GM21447 (cell line): ENCODE data around the gene SRRT.

ENCODE experiments used
- ATAC-seq: cut with Tn5 transposase; IDR thresholded peaks from one replicate; pipeline ENCODE4 v1.9.1; 2021; ENCODE audit not compliant: unreplicated experiment

Gene SRRT

DNA sequence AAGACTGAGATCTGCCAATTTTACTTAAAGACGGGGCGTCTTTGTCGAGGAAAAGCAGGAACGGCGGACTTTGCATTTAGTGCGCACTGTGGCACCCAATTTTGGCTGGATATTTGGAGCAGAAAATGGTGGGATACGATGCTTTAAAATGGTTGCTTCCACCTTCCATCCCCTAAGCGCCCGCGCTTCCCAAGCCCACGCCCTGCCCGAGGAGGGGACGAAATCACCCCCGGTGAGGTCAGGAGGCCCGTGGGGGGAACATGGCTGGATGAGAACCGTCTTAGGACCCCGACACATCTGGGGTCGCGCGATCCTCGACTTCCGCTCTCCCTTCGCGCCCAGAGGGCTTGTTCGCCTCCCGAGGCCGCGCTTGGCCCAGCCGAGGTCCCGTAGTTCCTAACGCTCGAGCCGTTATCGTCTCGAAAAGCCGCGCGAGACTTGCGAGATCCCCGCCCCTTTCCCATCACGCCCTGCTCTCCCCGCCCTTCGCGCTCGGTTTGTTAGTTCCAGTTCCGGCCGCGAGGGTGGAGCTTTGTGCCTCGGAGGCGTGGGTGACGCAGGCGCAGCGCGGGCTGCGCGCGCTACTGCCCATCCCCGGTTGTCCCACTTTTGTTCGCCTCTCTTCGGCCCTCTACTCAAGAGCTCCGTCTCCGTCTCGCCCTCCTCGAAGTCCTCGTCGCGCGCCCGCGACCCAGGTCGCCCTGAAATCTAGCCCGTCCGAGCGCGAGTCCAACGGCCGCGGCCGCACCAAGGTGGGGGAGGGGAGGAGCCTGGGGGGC is at the start of gene SRRT:
TSS of gene SRRT (plus strand) at position 527 of the 779 bp plus-strand sequence. CDS start 488 bp downstream, outside the sequence.
- peak; percentile 89 for ATAC-seq

DNA sequence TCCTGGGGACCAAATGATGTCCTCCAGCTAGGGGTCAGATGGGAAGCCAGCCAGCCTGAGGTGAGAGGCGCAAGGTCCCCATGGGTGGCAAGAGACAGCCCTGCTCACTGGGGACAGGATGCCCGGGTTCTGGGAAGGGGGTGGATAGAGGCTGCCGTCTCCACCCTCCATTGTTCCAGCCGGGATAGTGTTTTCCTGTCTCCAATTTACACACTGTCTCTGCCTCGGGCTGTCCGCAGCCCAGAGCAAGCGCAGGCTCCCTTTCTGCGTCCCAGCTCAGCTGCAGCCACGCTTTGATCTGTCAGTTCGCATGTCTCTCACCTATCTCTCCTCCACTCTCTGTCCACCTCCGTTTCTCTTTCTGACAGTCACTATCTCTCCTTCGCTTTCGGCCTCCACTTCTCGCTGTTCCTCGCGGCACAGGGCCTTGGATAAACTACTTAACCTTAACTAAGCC is 49.7 kb upstream of the SRRT start:
- ATAC-seq: no peak

GRCh38 chr7:100825751-100826513 is 49.0 kb upstream of the SRRT start:
- ATAC-seq: no peak

DNA sequence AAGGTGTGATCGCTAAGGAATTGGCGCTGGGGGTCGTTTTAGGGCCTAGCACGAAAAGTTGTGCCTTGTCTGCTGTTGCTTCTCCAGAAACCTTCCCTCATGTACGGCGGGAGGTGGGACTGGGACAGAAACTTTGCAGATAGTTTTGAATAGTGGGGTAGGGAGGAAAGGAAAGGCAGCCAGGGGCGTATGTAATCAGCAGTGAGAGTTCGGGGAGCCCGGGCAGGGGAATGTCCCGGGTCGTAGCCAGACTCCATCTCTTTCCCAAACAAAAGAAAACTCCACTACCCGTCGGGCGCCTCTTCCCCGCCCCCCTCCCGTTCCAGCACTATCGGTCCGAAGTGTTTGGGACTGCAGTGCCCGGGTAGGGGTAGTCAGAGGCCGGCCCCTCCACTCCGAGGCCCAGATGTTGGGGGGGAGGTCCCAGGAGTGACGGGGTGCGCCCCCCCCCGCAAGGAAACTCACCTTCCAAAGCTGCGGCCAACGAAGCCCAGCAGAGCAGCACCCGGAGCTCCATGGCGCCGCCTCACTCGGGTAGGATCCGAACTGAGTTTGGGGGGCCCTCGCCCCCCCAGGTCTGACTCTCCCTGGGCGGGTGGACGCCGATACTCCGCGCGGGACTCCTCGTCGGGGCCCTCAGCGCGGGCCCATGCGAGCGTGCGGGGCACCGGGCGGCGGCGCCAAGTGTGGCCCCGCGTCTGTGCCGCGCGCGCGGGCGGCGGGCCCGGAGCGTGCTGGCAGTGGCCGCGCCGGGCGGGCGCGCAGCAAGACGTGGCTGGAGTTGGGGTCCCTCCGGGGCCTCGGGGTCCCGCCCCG is 48.2 kb upstream of the SRRT start:
- ATAC-seq: no peak

DNA sequence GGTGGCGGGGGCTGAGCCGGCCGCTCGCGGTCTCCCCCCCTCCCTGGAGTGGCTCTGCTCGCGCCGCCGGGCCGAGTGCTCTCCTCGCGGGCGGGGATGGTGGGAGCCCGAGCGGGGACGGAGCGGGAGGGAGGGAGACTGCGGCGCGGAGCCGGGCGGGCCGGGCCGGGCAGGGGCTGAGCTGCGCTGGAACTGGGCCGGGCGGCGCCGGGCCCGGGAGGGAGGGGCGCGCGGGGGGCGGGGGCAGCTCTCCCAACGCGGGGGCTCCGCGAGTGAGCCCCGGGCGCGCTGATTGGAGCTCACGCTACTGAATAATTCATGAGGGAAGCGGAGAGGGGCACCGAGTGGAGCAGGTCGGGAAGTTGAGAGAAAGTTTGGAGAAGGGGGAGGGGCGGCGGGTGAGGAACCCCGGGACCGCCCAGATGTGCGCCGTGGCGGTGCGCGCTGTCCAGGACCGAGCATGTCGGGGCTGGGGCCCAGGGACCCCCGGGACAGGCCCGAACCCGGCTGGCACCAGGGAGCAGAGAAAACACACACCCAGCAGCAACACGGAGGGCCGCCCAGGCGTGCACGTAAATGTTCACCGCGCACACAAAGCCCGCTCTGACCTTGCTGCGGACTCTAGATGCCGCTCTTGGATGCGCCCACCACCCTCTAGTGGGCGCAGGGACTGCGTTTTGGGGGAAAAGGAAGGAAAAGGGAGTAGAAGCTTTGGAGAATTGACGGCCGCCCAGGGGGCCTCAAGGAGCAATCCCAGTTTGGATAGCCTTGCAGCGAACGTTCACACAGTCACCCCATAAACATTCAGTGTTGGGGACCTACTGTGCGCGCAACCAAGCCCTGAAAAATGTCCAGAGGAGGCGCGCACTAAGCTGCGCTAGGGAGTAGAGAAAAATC is 47.3 kb upstream of the SRRT start, which contains the start of gene EPHB4:
TSS of gene EPHB4 (minus strand) at position 194 of the 897 bp plus-strand sequence. CDS start 493 bp downstream, outside the sequence.
- ATAC-seq: no peak

GRCh38 chr7:100829150-100829716 is 45.7 kb upstream of the SRRT start:
- no peak for ATAC-seq

DNA sequence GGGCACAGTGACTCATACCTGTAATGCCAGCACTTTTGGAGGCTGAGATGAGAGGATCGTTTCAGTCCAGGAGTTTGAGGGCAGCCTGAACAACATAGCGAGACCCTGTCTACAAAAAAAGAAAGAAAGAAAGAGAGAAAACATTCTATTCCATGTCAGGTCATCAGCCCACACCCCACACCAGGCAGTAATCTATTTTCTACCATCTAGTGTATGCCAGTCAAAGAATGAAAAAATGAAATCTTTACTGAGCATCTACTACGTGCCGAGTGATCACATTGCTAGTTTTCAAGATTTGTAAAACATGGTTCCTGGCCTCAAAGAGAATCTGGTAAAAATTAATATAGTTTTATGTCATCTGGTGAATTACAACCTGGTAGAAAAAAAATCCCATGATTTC is 44.5 kb upstream of the SRRT start:
- ATAC-seq: no peak

DNA sequence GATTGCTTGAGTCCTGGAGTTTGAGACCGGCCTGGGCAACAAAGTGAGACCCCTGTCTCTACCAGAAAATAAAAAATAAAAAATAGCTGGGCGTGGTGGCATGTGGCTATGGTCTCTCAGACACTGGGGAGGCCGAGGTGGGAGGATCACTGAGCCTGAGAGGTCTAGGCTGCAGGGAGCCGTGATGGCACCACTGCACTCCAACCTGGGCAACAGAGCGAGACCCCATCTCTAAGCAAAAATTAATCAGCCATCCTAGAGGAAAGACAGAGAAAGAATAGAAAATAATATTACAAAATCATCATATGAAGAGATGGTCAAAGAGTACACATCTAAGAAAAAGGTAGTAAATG is 42.6 kb upstream of the SRRT start:
- ATAC-seq: no peak

DNA sequence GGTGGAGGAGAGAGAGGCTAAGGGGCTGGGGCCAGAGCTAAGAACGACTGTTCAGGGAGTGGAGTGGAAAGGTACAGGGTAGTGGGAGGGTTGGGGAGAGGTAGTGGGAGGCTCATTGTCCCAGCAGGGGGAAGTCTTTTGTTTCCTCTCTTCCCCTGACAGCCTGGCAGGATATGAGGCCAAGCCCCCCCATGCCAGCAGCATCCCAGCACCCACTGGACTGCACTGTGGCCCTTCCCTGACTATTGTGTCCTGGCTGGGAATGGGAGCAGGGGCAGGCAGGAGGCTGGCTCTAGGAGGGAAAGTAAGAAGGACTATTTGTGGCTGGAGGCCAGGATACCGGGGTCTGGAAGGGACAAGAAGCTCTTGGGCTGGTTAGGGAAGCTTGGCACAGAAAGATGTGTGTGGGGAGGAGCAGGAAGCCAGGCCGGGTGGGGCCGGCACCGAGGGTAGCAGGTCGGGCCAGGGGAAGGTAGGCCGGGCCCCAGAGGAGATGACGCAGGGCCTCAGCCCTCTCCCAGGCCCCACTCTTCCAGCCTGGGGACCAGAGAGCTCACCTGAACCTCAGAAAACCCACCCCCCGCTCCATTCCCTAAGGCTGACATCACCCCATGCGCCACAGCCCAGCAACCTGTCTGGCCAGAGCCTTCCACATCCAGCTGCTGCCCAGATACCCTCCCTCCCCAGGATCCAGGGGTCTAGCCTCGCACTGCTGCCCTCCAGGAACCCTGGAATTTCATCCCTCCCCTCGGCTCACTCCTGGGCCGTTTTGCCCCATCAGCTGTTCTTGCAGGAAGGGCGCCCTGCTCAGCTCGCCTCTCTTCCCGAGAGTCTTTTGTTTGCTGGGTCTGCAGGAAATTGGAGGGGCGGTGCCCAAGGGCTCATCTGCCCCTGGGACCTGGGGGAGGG is 38.7 kb upstream of the SRRT start:
- no peak for ATAC-seq

GRCh38 chr7:100836812-100837098 is 38.1 kb upstream of the SRRT start:
- no peak for ATAC-seq

DNA sequence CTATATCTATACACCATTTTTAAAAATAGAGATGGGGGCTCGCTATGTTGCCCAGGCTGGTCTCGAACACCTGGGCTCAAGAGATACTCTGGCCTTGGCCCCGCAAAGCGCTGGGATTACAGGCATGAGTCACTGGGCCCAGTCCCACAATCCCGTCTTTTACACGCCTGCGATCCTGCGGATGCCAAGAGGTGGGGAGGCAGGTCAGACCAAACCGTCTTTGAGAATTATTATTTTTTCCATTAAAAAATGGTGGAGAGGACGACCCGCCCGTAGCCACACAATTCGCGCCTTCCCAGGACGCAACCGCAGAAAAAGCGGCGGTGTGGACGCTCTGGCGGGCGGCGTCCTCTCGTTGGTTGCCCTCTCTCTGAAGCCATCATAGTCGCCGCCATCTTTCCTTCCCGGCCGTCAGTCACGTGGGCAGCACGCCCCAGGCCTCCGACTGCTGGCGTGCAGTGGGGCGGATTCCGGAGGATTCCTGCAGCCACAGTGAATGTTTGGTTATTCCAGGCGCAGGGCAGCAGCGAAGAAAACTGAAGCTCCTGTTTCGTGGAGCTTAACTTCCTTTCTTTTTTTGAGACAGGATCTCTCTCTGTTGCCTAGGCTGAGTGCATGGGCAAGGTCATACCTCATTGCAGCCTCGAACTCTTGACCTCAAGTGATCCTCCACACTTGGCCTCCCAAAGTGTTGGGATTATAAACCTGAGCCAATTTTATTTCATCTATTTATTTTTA is 37.6 kb upstream of the SRRT start:
- ATAC-seq: peak; percentile 79

- no peak for ATAC-seq
Measured at GRCh38 chr7:100839361-100839760, 35.5 kb upstream of the SRRT start.

GRCh38 chr7:100840470-100841100 is 34.3 kb upstream of the SRRT start:
- no peak for ATAC-seq

DNA sequence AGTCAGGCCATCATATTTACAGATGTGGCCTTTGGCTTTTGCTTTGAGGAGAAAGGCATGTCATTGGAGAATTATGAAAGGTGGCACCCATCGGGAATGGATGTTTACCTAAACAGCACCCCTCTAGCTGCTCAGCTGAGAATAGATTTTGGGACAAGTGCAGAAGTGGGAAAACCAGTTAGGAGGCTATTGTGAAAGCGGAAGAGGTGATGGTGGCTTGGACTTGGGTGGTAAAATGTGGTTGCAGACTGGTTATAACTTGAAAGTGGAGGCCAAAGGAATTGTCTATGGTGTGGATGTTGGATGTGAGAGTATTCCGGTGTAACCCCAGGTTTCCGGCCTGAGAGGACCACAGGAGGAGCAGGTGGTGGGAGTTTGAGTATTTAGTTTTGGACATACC is 27.5 kb upstream of the SRRT start:
- ATAC-seq: no peak

DNA sequence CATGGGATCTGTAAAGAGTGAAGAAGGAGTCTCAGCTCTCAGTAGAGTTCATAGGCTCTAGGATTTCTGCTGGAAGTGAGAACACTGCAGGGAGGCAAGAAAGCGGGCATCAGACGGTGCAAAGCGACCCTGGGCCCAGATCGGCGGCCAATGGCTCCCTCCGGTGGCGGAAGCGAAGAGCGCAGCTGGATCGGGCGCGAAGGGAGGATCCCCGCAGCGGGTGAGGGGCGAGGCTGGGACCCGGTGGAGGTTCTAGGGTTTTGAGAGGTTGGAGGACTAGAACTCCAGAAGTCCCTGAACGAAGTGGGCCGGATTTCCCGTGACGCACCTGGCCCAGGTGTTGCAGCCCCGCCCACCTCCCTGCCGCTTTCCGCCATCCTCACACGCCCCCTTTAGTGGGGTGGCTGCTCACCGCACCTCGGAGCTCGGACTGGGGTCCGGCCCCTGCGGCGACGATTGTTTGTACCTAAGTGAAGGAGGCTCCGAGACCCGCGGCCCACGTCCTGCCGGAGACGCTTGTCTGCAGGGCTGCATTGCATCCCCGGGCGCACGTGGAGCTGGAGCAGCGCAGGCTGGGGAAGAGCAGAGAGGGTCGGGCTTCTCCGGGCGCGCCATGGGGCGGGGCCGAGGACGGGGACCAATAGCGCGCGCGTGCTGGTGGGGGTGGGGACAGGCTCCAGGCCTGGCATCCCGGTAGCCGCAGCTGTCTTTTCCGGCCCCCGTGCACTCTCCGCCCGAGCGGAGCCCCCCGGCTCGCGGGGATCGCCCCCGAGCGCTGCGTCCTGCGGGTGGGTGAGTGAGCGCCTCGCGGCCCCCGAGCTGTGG is 22.6 kb upstream of the SRRT start, which contains the start of gene SLC12A9:
TSS of gene SLC12A9 (plus strand) at position 666 of the 825 bp plus-strand sequence. CDS start 1,485 bp downstream, outside the sequence.
- peak; percentile 88 for ATAC-seq

DNA sequence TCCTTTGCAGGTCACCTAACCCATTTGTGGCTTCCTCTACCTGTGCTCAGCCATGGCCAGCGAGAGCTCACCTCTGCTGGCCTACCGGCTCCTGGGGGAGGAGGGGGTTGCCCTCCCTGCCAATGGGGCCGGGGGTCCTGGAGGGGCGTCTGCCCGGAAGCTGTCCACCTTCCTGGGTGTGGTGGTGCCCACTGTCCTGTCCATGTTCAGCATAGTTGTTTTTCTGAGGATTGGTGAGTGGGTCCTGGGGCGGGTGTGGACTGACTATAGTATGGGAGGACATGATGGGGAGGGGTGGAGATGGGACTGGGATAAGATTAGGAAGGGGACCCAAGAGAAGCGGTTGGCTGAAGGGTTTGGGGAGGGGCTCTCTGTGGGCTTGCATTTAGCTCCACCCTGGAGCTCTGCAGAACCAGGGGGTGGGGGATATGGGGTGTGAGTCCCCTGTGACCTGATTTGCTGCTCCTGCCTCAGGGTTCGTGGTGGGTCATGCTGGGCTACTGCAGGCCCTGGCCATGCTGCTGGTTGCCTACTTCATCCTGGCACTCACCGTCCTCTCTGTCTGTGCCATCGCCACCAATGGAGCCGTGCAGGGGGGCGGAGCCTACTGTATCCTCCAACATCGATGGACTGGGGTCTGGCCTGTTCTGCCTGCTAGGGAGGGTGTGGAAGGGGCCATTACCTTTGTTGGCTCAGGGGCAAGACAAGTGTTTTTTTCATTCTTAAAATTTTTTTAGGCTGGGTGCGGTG is 20.6 kb upstream of the SRRT start:
- ATAC-seq: no peak
